ENCODE results near the gene OR8S1. TPM values are rescaled to one million over a fixed set of nuclear protein-coding genes. Genes with fewer than 3 reads are reported as not detected.

Gene OR8S1
- total RNA-seq, 1 experiment from 2014 or later: not detected

DNA sequence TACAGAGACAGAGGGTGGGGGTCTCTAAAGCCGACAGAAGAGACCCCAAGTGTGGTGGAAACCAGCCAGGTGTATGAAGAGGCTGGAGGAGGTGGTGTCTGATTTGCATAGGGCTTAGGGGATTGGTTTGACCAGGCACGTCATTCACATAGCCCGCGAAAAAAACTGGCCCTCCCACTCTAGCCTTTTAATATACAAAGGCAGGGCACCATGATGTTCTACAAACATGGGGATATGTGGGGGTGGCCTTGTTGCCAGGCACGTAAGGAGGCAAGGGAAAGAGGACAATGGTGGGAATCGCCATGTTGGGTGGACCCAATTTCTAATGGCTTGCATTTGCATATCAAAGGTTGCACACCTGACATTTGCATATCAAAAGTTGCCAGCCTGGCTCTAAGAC is 31.2 kb downstream of the OR8S1 start:
- no peaks in the 10 kb centered on the region for H3K36me3 Mint-ChIP-seq (ENCODE audit: insufficient read depth, unreplicated experiment)
- DNase-seq: no peak
- no peak overlapping the region for H3K27ac Mint-ChIP-seq (ENCODE audit: unreplicated experiment)
- peaks cover 8% of the 10 kb centered on the region for H3K4me1 ChIP-seq
- H3K4me1 Mint-ChIP-seq (ENCODE audit: low read depth, unreplicated experiment): no peaks in the 10 kb centered on the region
- H3K4me3 Mint-ChIP-seq (ENCODE audit: unreplicated experiment): no peak overlapping the region
- BruUV-seq (replicated peaks): no TSS peak
- TF ChIP-seq, protein P1, sequence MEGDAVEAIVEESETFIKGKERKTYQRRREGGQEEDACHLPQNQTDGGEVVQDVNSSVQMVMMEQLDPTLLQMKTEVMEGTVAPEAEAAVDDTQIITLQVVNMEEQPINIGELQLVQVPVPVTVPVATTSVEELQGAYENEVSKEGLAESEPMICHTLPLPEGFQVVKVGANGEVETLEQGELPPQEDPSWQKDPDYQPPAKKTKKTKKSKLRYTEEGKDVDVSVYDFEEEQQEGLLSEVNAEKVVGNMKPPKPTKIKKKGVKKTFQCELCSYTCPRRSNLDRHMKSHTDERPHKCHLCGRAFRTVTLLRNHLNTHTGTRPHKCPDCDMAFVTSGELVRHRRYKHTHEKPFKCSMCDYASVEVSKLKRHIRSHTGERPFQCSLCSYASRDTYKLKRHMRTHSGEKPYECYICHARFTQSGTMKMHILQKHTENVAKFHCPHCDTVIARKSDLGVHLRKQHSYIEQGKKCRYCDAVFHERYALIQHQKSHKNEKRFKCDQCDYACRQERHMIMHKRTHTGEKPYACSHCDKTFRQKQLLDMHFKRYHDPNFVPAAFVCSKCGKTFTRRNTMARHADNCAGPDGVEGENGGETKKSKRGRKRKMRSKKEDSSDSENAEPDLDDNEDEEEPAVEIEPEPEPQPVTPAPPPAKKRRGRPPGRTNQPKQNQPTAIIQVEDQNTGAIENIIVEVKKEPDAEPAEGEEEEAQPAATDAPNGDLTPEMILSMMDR (IDR thresholded peaks at IDR 0.05; ENCODE audit: insufficient read depth in 1 of 2, low read depth in 1 of 2, low read length in 1 of 2, severe bottlenecking in 1 of 2, unreplicated experiment in 1 of 2): no peak
- intact Hi-C loops (cut with micrococcal nuclease; ENCODE audit: unreplicated experiment): no loop called here
- H3K4me3 ChIP-seq (ENCODE audit: low read depth, low read length): no peak overlapping the region
- H3K9me3 Mint-ChIP-seq (ENCODE audit: unreplicated experiment): peaks cover 9% of the 10 kb centered on the region
- no peaks in the 10 kb centered on the region for H3K27me3 ChIP-seq (replicated peaks; ENCODE audit: control insufficient read depth, insufficient read depth, low read length)
- peaks cover 16% of the 10 kb centered on the region for H3K27me3 Mint-ChIP-seq (ENCODE audit: insufficient read depth, unreplicated experiment)
- ChIA-PET CTCF (no interaction called here), POLR2A (no interaction called here)
- no peaks in the 10 kb centered on the region for H3K36me3 ChIP-seq (ENCODE audit: control insufficient read depth, insufficient read depth, low read length)
- 0 out of 2 replicates have a peak, but pooled peaks cover 3% of the 10 kb centered on the region for H3K9me3 ChIP-seq

DNA sequence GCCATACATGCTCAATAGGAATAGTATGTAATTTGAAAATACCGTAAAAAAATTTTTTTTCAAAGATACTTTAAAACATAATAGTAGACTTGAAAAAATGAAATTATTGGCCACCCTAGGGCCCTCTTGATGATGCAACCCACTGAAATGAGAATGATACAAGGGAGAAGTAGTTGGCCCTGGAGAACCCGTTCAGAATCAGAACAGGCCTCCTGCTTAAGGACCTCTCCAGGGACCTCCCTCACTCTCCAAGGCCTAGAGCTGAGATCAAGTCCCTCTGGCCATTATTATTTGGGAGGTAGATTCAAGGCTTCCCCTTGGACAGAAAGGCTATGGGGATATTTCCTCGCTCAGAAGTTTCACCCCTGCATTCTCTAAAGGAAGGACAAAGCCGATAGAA is 32.5 kb downstream of the OR8S1 start:
- no TSS peak for BruUV-seq (replicated peaks)
- no peak overlapping the region for H3K4me3 ChIP-seq (ENCODE audit: low read depth, low read length)
- H3K9me3 Mint-ChIP-seq (ENCODE audit: unreplicated experiment): peaks cover 3% of the 10 kb centered on the region
- TF ChIP-seq, protein P1 (IDR thresholded peaks at IDR 0.05; ENCODE audit: insufficient read depth in 1 of 2, low read depth in 1 of 2, low read length in 1 of 2, severe bottlenecking in 1 of 2, unreplicated experiment in 1 of 2): no peak
- ChIA-PET CTCF (no interaction called here), POLR2A (no interaction called here)
- no peak for DNase-seq
- no peak overlapping the region for H3K4me3 Mint-ChIP-seq (ENCODE audit: unreplicated experiment)
- no peaks in the 10 kb centered on the region for H3K4me1 Mint-ChIP-seq (ENCODE audit: low read depth, unreplicated experiment)
- H3K27me3 ChIP-seq (replicated peaks; ENCODE audit: control insufficient read depth, insufficient read depth, low read length): no peaks in the 10 kb centered on the region
- intact Hi-C loops (cut with micrococcal nuclease; ENCODE audit: unreplicated experiment): no loop called here
- H3K4me1 ChIP-seq: peaks cover 8% of the 10 kb centered on the region
- H3K36me3 Mint-ChIP-seq (ENCODE audit: insufficient read depth, unreplicated experiment): no peaks in the 10 kb centered on the region
- H3K36me3 ChIP-seq (ENCODE audit: control insufficient read depth, insufficient read depth, low read length): no peaks in the 10 kb centered on the region
- H3K9me3 ChIP-seq: 0 out of 2 replicates have a peak, but pooled peaks cover 3% of the 10 kb centered on the region
- H3K27me3 Mint-ChIP-seq (ENCODE audit: insufficient read depth, unreplicated experiment): peaks cover 16% of the 10 kb centered on the region
- no peak overlapping the region for H3K27ac Mint-ChIP-seq (ENCODE audit: unreplicated experiment)

DNA sequence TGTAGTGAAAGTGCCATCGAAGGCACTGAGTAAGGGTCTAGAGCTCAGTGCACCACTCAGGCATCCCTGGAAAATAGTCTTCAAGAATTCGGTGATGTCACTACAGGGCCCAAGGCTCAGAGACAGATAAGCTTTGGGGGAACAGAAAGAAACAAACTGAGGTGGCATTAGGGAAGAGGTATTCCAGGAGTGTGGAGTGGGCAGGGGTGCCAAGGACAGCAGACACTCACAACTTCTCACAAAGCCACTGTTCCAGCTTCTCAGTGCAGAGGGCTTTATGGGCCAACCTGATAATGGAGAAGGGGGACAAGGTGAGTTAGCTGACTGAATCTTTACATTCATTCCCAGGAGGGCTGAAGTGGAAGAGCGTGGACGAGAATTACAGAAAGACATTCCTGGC is 42.3 kb downstream of the OR8S1 start:
- Histone ChIP-seq H3K27me3 (replicated peaks; ENCODE audit: control insufficient read depth, insufficient read depth, low read length) (peaks cover 4% of the 10 kb centered on the region), H3K36me3 (ENCODE audit: control insufficient read depth, insufficient read depth, low read length) (no peaks in the 10 kb centered on the region), H3K4me3 (ENCODE audit: low read depth, low read length) (no peak overlapping the region), H3K4me1 (no peaks in the 10 kb centered on the region), H3K9me3 (no peaks in the 10 kb centered on the region)
- TF ChIP-seq, protein P1 (IDR thresholded peaks at IDR 0.05; ENCODE audit: insufficient read depth in 1 of 2, low read depth in 1 of 2, low read length in 1 of 2, severe bottlenecking in 1 of 2, unreplicated experiment in 1 of 2): no peak
- no peak overlapping the region for H3K27ac Mint-ChIP-seq (ENCODE audit: unreplicated experiment)
- ChIA-PET CTCF (no interaction called here), POLR2A (no interaction called here)
- H3K4me3 Mint-ChIP-seq (ENCODE audit: unreplicated experiment): no peak overlapping the region
- BruUV-seq (replicated peaks): no TSS peak
- no peaks in the 10 kb centered on the region for H3K4me1 Mint-ChIP-seq (ENCODE audit: low read depth, unreplicated experiment)
- no peaks in the 10 kb centered on the region for H3K9me3 Mint-ChIP-seq (ENCODE audit: unreplicated experiment)
- no peaks in the 10 kb centered on the region for H3K36me3 Mint-ChIP-seq (ENCODE audit: insufficient read depth, unreplicated experiment)
- H3K27me3 Mint-ChIP-seq (ENCODE audit: insufficient read depth, unreplicated experiment): peaks cover 30% of the 10 kb centered on the region
- DNase-seq: no peak
- intact Hi-C loops (cut with micrococcal nuclease; ENCODE audit: unreplicated experiment): no loop called here

All from Caco-2 (cell line).